Urothelium cell line (cell line): ENCODE results near the gene MAP4K3.
"Not testable (repeated sequence)": the region's sequence is repeated elsewhere in the genome, so short reads cannot be mapped to it uniquely, and the experiment has no call there.

Source experiments
- DNase-seq: peaks from one replicate; pipeline ENCODE4 v3.0.0; 2011; ENCODE audit warnings: low spot score, mixed read lengths
- FAIRE-seq: peaks from 2 replicates; lab custom pipeline; 2011; peaks lifted over from hg19 to GRCh38; lab: Jason Lieb, UNC

MAP4K3 gene

GRCh38 chr2:39378968-39379367 lies 58.1 kb downstream of the MAP4K3 start:
- DNase-seq (no peak), FAIRE-seq (no peak)

- FAIRE-seq (no peak), DNase-seq (no peak)
These were observed 59.7 kb downstream of the MAP4K3 start for GRCh38 chr2:39377226-39377939.

GRCh38 chr2:39375917-39376316 lies 61.2 kb downstream of the MAP4K3 start:
- DNase-seq (no peak), FAIRE-seq (peak; percentile 74)

DNA sequence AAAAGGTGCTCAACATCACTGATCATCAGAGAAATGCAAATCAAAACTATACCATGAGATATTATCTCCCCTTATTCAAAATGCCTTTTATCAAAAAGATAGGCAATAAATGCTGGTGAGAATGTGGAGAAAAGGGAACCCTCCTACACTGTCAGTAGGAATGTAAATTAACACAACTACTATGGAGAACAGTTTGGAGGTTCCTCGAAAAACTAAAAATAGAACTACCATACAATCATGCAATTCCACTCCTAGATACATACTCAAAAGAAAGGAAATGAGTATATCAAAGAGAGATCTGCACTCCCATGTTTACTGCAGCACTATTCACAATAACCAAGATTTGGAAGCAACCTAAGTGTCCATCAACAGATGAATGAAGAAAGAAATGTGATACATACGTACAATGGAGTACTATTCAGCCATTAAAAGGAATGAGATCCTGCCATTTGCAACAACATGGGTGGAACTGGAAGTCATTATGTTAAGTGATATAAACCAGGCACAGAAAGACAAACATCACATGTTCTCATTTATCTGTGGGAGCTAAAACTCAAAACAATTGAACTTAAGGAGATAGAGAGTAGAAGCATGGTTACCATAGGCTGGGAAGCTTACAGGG lies 63.8 kb downstream of the MAP4K3 start:
- no peak for FAIRE-seq
- no peak for DNase-seq

DNA sequence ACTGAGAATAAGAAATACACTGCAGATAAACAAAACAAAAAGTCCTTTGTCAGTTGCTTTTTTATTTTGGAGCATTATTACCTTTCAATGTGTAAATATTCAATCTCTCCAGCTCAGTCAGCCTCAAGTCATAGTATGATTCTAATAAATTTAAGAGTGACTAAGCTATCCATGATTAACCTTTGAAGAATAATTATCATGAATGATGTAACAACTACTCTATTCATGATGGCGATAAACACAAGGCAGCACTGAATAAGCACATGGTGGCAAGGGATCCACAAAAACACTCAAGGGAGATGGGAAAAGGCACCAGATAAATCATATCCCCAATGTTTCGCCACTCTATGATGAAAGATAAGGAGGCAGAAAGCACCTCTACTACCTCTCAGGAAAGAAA lies 67.0 kb downstream of the MAP4K3 start:
- DNase-seq (no peak), FAIRE-seq (no peak)

DNA sequence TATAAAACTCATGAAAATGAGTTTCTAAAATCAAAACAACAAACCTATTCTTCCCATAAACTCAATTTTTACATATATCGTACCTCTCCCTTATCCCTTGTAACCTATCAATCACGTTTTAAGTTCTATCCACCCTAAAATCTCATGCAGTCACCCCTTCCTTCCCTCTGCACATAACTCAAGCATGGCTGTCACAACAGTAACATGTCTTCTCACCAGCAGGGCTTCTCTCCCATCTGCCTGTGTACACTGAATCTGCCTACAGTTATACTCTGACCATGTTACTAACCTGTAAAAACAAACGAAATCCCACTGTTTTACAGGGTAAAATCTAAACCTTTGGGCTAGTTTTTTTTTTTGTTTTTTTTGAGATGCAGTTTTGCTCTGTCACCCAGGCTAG lies 68.2 kb downstream of the MAP4K3 start:
- DNase-seq = no peak
- FAIRE-seq = no peak

DNA sequence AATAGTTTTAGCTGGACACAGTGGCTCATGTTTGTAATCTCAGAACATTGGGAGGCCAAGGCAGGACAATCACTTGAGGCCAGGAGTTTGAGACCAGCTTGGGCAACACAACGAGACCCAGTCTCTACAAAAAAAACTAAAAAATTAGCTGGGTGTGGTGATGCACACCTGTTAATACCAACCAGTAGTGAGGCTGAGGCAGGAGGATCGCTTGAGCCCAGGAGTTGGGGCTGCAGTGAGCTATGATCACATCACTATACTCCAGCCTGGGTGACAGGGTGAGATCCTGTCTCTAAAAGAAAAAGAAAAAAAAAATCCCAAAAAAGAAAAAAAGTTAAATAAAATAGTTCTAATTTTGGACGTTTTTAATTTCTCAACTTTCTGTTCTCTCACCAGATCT lies 68.7 kb downstream of the MAP4K3 start:
- no peak for FAIRE-seq
- no peak for DNase-seq

- FAIRE-seq (no peak), DNase-seq (no peak)
These were observed 74.5 kb downstream of the MAP4K3 start for GRCh38 chr2:39362595-39362994.

DNA sequence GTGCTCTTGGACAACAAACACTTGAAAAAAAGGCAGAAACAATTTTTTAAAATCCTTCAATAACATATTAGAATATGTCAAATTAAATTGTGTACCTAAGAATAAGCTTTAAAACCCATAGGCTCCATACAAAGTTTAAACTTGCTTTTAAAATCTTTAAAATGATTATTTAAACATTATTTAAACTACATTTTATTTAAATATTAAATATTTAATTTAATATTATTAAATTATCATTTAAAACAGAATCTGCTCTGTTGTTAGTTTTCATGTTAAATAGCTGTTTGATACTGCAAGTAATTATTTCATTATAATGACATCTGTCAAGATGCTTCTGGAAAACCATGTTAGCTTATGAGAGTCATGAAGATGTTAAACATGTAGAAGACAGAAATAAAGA lies 75.6 kb downstream of the MAP4K3 start:
- no peak for FAIRE-seq
- no peak for DNase-seq

DNA sequence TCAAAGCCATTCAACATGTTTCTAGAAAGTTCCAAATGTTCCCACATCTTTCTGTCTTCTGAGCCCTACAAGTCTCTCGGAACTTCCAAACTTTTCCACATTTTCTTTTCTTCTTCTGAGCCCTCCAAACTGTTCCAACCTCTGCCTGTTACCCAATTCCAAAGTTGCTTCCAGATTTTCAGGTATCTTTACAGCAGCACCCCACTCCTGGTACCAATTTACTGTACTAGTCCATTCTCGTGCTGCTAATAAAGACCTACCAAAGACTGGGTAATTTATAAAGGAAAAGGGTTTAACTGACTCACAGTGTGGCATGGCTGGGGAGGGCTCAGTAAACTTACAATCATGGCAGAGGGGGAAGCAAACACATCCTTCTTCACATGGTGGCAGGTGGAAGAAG lies 76.7 kb downstream of the MAP4K3 start:
- not testable (repeated sequence) for DNase-seq, FAIRE-seq

GRCh38 chr2:39359453-39360038 lies 77.5 kb downstream of the MAP4K3 start:
- no peak for DNase-seq
- no peak for FAIRE-seq

- FAIRE-seq (no peak), DNase-seq (no peak)
These were observed 80.0 kb downstream of the MAP4K3 start for GRCh38 chr2:39356922-39357639.

DNA sequence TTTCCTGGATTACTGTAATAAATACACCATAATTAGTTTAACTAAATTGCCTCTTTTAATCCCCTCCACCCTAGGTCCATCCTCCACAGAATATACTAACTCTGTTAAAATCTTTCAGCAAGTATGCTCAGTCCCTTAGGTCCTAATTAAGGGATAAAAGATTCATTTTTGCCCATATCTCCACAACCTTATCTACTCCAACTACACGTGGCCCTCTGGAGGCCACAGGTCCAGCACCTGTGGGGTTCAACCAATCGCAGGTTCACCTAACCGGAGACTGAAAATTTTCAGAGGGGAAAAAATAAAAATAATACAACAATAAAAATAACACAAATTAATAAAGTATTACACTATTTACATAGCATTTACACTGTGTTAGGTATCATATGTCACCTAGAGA lies 86.4 kb downstream of the MAP4K3 start:
- no peak for FAIRE-seq
- DNase-seq = no peak

DNA sequence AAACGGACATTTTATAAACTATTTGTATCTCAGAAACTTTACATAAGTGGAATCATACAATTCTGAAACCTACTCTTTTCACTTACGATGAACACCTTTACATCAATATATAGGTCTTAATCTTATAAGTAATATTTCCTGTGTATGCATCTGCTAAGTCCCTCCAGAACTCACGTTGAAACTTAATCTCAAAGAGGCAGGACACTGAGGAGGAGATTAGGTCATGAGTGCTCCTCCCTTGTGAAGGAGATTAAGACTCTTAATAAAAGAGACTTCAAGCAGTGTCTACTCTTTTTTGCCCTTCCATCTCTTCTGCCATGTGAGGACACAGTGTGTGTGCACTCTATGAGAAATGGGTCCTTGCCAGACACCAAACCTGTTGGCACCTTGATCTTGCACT lies 98.6 kb downstream of the MAP4K3 start:
- no peak for DNase-seq
- FAIRE-seq = no peak

DNA sequence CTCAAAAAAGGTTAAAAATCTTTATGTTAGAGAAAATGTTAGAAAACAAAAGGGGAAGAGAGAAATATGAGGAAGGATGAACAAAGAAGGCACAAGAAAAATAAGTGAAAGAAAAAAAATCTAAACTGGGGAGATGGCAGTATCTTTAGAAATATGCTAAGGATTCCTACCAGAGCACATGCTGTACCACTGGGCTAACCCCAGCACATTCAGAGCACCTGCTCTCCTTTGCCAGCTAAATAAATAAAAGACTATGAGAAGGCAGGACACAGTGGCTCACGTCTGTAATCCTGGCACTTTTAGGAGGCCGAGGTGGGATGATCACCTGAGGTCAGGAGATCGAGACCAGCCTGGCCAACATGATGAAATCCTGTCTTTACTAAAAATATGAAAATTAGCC lies 101.2 kb downstream of the MAP4K3 start:
- no peak for FAIRE-seq
- no peak for DNase-seq

GRCh38 chr2:39334978-39335377 lies 102.1 kb downstream of the MAP4K3 start:
- FAIRE-seq = no peak
- DNase-seq = no peak

DNA sequence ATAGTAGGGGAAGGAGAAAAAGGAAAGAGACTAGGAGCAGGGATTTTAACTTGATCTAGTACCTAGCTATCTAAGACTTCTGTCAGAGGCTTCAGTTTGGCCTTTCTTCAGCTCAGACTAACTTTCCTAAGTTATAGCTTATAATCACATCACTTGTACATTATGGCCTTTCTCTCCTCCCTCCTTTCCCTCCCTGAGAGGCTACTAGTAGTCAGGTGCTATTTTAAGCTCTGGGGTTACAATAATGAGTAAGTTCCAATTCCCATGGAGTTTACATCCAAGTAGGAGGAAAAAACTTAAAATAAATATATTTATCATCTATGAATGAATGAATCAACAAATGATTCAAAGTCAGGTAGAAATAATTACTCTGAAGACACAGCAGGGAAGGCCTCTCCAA lies 102.6 kb downstream of the MAP4K3 start:
- FAIRE-seq (no peak), DNase-seq (no peak)

GRCh38 chr2:39326644-39327043 lies 110.4 kb downstream of the MAP4K3 start:
- DNase-seq = no peak

GRCh38 chr2:39325966-39326365 lies 111.1 kb downstream of the MAP4K3 start:
- FAIRE-seq (no peak), DNase-seq (no peak)

More at GRCh38 chr2:39326644-39327043, 110.4 kb downstream of the MAP4K3 start:
- no peak for FAIRE-seq

GRCh38 chr2:39321056-39322035 lies 115.7 kb downstream of the MAP4K3 start:
- not testable (repeated sequence) for FAIRE-seq, DNase-seq
